Activated T-helper 9 cell treated with anti-CD3 and anti-CD28 coated beads, Interleukin-2, amount 50 U/mL, for 16 hours (primary cell): ENCODE results near the gene SPEF2.
A peak's percentile ranks its signal among the peaks of the same experiment; 100 is the strongest.
"Not testable (repeated sequence)": the region's sequence is repeated elsewhere in the genome, so short reads cannot be mapped to it uniquely, and the experiment has no call there.

ENCODE experiments used
- DNase-seq: peaks from one replicate; pipeline ENCODE4 v3.0.0-alpha.2; 2020; ENCODE audit warnings: low read depth

Gene SPEF2

DNA sequence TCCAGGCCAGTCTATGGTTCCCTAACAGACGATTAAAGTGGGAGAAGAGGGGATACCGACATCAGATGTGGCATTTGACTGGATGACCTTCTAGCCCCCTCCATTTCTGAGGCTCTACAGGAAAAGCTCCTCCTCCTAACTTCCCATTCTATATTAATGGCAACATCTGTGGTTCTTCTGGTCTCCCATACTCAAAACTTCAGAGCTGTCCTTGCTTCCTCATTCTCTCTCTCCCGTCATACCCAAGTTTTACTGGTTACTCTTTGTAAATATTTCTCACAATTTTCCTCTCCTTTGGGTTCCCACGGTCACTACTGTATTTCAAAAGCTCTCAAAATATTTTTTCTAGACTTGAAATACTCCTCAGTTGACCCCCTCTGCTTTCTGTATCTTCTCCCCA lies 203.1 kb downstream of the SPEF2 start:
- no peak for DNase-seq

DNA sequence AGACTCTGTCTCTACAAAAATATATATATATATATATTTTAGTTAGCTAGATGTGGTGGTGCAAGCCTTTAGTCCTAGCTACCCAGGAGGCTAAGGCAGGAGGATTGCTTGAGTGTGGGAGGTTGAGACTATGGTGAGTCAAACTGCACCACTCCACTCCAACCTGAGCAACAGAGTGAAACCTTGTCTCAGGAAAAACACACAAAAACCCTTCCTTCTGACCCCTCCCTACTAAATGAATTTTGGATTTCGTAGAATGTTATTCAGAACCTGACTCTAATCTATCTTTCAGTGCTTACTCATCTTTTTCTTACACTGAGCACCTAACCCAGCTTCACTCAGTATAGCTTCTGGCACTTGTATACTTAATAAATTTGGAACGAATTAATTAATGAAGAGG lies 203.8 kb downstream of the SPEF2 start:
- no peak for DNase-seq

DNA sequence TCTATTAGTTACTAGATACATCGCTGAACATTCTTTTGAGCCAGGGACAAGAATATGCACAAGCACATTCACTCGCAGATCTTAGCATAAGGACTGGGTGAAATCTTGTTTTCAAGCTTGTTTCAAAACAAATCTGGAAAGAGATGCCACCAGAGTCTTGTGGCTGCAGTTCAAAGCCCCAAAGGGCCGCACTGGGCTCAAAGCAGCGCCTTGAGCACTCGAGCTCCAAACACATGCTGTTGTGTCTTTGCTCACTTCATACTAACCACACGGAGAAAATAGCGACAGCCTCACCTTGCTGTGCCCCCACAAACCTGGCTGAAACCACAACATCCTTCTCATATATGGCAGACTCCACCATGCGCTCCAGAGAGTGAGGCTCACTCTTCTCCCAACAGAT lies 204.8 kb downstream of the SPEF2 start:
- DNase-seq = no peak

DNA sequence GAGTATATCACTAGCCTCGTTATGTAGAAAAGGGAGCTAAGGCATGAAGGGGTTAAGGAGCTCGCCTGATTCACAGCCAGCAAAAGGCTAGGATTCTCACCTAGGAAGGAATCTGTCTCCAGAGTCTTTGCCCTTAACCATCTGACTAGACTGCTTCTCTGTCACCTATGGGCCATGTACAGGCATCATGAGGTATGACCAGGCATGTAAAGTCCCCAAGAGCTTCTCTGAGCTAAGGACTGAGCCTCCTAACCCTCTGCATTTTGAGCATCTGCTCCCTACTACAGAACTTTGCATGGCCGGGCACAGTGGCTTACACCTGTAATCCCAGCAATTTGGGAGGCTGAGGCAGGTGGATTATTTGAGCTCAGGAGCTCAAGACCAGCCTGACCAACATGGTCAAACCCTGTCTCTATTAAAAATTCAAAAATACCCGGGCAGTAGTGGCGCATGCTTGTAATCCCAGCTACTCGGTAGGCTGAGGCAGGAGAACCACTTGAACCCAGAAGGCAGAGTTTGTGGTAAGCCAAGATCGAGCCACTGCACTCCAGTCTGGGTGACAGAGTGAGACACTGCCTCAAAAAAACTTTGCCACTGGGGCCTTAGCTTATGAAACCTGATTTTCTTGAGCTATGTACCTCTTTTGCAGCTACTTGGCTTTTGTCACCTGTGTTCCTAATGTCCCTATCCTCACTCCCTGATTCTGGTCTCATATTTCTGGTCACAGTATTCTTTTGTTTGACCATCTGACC lies 205.9 kb downstream of the SPEF2 start:
- no peak for DNase-seq

DNA sequence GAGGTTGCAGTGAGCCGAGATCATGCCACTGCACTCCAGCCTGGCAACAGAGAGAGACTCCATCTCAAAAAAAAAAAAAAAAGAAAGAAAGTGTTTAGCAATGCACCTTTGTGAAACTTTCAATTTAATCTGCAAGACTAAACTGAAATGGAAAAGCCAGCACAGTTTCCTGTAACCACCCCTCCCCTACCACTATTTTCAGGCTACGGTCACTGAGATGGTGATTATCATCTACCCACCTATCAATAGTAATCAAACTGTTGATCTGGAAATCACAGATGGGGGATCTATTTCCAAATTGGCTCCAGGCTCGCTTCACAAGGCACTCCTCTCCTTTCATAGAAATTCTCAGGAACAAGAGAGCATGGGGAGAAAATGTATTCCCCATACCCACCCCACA lies 208.4 kb downstream of the SPEF2 start:
- no peak for DNase-seq

DNA sequence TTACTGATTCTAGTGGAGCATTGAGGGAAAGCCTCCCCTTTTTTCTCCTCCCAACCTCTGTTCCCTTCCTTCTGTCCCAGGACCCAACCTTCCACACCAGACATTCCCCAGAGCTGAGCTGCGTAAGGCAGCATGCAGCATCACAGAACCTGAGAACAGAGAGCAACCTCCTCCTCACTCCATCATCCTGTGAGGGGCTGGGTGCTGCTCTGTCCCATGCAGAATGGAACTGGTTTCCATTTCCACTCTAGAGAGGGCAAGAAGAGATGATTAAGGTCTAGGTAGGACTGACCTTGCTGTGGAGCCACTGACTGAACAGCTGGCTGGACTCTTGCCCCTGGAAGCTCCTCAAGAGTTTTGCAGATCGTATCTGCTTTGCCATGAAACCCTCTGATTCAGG lies 208.9 kb downstream of the SPEF2 start:
- DNase-seq = no peak

DNA sequence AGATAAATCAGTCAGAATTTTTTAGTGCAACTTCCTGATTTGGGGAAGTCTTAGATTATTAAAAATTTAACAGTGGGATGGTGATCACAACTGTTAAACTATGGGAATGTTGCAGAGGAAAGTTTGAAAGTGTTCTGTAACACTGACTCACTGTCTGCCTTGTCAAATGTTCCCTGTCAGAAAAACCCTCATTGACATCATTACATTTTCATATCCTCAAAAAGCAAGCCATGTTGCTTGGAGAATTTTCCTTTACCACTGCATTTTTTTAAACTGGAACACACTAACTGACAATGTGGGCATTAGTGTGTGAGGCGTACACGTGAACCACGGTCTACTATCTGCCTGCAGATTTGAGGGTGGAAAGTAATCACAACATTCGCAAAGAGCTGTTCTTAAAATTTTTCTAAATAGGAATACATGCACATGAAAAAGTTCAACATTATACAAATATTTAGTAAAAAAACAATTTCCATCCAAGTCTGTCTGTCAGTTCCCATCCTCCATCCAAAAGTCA lies 210.5 kb downstream of the SPEF2 start:
- no peak for DNase-seq

DNA sequence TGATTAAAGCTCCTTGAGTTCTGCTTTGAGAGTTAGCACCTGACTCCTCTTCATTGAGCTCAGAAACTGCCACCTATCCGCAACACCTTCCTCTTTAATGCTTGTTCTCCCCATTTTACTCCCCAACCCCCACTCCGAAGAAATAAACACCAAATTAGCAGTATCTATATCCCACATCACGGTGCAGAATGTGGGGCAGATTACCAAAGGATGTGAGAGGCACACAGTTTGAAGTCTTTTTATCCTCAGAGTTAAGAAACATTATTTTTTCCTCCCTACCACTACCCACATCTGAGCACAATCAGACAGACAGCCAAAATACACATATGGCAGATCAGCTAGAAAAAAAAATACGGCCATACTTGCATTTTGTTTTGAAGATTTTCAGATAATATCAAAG lies 212.9 kb downstream of the SPEF2 start:
- DNase-seq = no peak

DNA sequence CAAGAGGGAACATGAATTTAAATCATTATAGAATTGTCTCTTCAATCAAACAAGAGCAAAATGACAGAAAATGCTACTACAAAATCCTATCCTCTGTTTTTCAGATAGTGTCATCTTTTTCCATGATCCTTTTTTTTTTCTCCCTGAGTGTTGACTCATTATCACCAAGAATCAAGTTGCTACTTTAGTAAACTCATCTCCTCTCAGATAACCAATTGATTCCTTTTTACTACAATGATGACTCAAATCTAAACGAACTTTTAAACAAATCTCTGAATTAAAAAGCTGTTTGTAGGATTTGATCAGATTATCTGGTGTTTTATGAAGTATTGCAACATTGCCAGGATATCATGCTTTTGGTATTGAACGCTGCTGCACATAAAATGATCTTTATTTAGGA lies 215.1 kb downstream of the SPEF2 start:
- DNase-seq = no peak

DNA sequence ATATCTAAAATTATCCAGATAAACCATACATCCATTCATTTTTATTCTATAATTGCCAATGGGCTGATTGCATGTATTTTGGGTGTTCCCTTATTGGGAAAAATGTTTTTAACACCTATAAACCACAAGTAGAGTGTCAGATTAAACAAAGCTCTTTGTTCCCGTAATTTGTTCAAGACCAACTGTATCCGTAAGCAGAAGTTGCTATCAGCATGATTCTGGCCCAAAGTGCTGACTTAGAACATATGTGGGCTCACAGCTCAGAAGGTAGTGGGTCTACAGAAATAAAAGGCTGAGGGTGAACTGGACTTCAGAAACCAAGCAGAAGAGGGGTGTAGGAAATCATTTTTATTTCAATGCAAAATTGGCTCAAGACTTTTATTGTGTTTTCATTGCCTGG lies 215.6 kb downstream of the SPEF2 start:
- DNase-seq = no peak

DNA sequence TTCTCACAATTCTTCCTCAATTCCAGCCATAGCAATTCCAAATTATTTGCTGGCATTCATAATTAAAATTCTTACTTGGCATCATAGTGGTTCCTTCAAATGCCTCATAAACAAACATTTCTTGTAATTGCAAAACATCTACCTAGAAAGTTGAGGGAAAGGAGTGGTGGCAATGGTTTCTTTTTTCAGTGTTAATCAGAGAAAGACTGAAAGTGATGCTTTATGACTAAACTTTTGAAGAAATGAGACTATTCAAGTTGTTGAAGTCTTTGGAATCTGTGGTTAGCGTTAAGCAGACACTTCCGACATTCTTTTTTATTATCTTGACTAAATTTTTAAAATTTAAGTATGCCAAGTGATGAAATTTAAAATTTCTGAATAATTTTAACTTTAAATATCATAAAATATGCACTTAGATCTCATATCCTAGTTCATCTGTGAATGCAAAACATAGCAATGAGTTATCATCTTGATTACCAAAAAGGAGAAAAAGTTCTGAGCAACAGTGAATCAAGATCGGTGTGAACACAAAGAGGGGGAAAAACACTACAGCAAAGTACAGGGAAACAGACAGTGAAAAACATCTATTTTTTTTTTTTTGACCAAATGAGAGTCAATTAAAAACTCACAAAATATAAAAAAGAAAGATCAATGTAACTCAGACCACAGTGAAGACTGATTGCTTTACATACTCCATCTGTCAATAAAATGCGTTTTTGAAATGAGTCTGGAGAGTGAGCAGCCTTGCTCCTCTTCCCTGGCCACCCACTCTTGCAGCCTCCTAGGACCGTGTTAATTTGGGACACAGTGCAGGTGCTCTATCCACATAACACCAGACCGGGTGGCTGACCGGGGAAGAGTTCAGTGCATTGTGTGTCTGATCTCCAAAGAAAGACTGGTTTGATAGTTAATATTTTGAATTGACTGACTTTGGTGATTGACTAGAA lies 218.4 kb downstream of the SPEF2 start:
- no peak for DNase-seq

DNA sequence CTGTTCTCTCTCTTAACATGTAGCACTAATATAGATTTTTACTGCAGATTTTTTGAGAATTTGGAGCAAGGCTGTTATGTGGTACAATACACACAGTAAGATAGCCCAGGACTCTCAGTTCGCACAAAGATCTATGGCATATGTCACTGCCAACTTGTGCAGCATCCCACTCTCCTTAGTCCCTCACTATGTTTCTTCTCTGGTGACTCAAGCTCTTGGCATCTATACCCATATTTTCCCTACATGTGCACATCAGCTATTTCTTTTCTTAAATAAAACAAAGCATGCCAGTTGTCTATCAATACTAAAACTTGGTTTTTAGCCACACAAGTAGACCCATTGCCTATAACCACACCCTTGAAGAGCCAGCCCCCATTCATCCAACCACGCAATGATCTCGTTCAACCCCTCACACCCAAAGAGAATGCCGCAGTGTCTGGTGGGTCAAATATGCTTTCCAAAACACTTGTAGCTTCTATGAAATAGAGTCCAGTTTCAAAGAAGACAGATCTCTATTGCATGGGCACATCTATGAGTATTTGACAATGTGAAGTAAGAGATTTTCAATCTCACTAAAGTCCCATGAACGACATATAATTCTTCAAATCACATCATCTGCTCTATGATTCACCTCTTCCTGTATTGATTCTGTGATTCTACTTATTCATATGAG lies 220.8 kb downstream of the SPEF2 start:
- no peak for DNase-seq

DNA sequence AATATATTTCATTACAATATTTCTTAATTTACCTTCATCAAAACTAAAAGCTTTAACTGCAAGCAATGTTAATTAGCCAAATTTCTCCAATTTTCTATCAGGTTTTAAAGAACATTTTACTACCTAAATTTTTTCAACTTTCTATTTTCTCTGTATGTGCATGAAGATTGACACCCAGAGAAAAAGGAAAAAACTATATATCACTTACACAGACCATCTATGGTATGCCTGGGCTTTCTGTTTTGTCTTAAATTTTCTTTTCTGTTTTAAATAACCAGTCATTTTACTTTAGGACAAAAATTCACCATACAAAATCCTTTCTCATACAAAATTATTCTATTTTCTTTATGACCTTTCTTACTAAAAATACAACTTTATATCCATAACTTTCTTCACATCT lies 225.2 kb downstream of the SPEF2 start:
- DNase-seq = no peak

DNA sequence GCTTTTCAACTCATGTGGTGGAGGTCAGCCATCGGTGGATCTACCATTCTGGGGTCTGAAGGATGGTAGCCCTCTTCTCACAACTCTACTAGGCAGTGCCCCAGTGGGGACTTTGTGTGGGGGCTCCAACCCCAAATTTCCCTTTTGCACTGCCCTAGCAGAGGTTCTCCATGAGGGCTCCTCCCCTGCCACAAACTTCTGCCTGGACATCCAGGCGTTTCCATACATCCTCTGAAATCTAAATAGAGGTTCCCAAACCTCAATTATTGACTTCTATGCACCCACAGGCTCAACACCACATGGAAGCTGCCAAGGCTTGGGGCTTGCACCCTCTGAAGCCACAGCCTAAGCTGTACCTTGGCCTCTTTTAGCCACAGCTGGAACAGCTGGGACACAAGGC lies 227.8 kb downstream of the SPEF2 start:
- DNase-seq = not testable (repeated sequence)

DNA sequence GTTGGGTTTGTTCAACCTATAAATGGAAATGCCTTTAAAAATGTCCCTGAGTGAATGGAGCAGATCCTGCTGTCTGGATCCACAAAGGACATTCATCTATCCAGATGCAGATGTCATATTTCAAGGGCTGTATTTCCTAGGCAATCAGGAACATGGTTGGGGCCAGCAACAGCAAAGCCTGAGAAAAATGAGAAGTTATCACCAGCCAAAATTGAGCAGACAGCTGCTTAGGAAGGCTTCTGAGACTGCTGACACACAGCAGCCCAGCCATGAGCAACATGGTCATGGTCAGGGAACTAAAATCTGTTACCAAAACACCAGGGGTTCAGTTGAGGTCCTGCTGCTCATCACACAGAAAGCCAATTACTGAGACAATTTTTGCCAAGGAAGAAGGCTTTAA lies 229.8 kb downstream of the SPEF2 start:
- no peak for DNase-seq

DNA sequence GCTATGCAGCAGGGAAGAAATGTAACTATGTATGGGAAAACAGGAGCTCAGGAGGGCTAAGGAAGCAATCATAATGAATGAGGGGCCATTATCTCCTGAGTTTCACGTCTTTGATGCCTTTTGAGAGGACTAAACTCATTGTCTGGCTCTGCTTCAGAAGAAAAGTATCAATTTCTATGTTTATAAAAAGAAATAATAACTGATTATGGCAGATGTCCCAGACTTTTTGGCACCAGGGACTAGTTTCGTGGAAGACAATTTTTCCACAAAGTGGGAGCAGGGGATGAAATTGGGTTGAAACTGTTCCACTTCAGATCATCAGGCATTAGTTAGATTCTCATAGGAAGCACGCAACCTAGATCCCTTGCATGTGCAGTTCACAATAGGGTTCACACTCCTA lies 230.3 kb downstream of the SPEF2 start:
- no peak for DNase-seq

DNA sequence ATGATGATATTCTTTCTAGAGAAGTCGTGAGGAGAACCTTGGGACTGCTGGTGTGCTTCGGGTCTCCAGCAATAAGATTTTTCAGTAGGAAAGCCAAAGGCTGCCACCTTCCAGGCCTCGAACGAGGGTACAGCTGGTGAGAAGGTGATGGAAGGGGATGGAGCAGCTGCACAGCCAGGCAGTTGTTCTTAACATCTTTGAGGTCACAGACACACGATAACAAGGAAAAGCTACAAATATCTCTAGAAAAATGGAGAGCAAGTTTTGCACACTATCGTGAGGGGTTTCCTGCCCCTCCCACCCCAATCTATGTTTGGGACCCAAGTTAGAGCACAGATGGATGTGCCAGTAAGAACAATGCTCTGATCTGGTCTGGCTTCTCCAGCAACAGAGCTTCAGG lies 232.2 kb downstream of the SPEF2 start:
- DNase-seq = no peak

DNA sequence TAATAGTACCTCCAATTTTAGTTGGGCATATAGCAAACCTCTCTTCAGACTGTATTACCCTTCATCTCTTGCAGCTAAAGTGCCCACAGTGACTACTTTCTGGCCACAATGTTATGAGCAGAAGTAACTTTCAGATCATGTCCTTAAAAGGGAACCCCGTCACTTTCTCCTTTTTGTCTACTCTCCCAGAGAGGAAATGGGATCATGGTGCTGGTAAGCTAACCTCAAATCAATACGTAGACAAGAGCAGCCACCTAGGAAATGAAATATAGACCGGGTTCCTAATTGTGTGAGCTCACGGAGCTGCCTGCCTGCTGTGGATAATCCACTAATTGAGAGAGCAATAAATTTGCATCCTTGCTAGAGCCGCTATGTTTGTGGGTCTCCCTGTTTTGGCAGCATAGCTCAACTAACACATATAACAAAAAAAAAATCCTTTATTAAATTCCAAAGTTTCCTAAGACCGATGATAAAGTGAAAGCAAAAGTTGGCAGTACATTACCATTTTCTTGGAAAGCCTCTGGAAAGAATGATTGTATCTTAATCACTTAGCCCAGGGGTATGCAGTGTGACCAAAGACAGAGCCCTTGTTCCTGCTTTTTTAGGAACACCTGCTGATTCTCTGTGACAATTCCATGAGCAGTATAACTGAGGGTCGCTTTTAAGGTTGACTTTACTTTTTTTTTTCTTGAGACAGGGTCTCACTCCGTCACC lies 233.5 kb downstream of the SPEF2 start:
- no peak for DNase-seq

DNA sequence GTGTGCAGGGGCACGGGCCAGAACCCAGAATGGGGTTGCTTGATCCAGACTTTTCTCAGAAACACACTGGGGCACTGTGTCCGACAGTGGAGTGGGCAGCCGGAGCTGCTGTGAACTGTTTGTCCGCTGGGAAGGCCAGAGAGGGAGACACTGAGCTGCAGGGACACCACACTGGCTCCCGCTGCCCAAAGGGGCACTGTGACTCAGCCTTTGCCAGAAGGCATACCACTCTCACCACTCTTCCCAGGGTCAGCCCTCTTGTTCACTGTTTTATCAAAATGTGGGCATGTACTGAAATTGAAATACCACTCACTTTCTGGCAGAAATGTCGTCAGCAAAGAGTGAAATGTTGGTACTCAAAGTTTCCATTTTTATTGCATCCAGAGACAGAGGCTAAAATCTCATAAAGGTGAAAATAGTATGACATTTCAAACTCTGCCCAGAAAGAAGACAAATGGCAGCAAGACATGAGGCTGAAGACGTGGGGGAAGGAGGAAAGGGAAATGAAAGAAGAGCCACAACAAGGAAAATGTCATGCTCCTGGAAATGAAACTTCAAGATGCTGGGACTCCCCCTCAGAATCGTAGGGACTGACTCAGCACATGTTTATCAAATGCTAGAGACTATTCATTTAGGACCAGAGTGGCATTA lies 234.5 kb downstream of the SPEF2 start:
- DNase-seq = no peak

DNA sequence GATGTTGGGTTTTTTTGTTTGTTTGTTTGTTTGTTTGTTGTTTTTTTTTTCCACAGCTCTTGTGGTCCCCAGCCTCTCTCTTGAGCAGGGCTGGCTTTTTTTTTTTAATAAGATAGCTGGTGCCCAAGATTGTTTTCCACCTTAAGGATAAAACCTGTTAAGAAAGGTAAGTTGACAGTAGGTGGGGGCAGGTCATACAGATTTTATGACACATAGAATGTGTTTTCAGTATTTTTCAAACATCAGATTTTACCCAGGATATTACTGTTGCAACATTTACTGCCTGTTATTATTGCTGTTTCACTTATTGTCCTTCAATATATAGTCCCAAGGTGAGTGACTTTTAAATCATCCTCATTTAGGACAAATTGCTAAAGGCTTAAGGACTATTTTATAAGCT lies 235.1 kb downstream of the SPEF2 start:
- DNase-seq = no peak

DNA sequence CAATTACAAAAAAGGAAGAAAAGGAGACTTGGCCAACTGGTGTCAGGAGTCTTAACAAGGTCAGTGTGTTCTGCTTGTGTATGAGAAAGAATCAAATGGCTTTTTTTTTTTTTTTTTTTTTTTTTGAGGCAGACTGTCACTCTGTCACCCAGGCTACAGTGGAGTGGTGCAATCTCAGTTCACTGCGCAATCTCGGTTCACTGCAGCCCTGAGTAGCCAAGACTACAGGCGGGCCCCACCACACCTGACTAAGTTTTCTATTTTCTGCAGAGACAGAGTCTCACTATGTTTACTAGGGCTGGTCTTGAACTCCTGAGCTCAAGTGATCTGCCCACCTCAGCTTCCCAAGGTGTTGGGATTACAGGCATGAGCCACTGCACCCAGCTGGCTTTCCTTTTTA lies 236.0 kb downstream of the SPEF2 start:
- DNase-seq = peak; percentile 54
